NOMO-1 (cell line): ENCODE data around the gene HSPA6.
"Not testable (repeated sequence)": the region's sequence is repeated elsewhere in the genome, so short reads cannot be mapped to it uniquely, and the experiment has no call there.

ENCODE experiments used
- DNase-seq, 2 experiments: peaks; one replicate each; lab custom pipeline; 2025; ENCODE audit not compliant: unreplicated experiment in 2 of 2; lab: John Stamatoyannopoulos, UW

Gene HSPA6

DNA sequence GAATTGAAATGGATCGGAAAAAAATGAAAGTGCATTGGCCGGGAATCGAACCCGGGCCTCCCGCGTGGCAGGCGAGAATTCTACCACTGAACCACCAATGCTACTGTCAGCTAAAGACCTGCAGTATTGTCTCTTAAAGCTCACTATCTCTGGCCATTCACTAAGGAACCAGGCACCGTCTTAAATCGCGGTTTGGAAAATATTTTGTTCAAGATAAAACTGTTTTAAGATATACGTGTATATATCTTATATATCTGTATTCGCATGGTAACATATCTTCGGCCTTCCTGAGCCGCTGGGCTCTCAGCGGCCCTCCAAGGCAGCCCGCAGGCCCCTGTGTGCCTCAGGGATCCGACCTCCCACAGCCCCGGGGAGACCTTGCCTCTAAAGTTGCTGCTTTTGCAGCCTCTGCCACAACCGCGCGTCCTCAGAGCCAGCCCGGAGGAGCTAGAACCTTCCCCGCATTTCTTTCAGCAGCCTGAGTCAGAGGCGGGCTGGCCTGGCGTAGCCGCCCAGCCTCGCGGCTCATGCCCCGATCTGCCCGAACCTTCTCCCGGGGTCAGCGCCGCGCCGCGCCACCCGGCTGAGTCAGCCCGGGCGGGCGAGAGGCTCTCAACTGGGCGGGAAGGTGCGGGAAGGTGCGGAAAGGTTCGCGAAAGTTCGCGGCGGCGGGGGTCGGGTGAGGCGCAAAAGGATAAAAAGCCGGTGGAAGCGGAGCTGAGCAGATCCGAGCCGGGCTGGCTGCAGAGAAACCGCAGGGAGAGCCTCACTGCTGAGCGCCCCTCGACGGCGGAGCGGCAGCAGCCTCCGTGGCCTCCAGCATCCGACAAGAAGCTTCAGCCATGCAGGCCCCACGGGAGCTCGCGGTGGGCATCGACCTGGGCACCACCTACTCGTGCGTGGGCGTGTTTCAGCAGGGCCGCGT, at the start of gene HSPA6:
HSPA6 (plus strand) TSS at position 724 of the 925 bp plus-strand sequence; CDS start at position 843, 119 bp downstream.
- peak; percentile 63 to 67 for DNase-seq

DNA sequence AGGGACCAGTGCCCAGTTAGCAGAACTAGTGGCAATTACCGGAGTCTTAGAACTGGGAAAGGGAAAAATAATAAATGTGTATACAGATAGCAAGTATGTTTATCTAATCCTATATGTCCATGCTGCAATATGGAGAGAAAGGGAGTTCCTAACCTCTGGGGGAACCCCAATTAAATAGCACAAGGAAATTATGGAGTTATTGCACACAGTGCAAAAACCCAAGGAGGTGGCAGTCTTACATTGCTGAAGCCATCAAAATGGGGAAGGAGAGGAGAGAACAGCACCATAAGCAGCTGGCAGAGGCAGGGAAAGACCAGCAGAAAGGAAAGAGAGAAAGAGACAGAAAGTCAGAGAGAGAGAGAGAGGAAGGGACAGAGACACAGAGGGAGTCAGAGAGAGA, 46.6 kb upstream of the HSPA6 start:
- not testable (repeated sequence) for DNase-seq

DNA sequence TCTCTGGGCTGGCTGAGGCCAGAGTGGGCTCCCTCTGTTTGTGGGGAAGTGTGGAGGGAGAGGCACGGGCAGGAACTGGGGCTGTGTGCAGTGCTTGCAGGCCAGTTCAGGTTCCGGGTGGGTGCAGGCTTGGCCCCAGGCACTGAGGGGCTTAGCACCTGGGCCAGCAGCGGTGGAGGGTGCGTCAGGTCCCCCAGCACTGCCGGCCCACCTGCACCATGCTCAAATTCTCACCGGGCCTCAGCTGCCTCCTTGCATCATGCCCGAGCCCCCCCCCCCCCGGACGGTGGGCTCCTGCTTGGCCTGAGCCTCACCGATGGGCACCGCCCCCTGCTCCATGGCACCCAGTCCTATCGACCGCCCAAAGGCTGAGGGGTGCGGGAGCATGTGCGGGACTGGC, 45.4 kb upstream of the HSPA6 start:
- no peak for DNase-seq

DNA sequence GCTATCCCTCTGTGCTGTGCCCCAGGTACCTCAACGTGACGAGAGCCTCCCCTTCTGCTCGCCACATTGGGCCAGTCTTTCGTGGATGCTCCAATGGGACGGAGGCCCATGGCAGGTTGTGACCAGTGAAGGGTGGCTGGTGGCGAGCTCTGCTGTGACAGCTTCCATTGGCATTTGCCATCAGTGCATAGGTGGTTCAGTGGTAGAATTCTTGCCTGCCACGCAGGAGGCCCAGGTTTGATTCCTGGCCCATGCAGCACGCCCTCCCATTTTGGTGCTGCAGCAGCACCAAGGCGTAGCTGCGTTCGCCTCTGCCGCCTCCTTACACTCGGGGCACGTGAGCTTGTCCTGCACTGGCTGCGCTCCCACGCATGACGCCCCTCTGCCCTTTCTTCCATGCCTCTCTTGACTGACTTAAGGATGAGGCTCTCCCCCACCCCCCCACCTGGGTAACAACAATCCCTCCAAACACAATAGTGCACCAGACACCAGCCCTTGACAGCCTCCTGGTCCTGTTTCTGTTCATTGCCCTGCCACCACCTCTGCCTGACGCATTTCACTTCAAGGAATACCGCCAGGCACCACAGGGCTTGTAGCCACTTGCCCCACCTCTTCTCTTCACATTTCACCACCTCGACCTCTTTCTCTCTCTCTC, 43.8 kb upstream of the HSPA6 start:
- DNase-seq: no peak

DNA sequence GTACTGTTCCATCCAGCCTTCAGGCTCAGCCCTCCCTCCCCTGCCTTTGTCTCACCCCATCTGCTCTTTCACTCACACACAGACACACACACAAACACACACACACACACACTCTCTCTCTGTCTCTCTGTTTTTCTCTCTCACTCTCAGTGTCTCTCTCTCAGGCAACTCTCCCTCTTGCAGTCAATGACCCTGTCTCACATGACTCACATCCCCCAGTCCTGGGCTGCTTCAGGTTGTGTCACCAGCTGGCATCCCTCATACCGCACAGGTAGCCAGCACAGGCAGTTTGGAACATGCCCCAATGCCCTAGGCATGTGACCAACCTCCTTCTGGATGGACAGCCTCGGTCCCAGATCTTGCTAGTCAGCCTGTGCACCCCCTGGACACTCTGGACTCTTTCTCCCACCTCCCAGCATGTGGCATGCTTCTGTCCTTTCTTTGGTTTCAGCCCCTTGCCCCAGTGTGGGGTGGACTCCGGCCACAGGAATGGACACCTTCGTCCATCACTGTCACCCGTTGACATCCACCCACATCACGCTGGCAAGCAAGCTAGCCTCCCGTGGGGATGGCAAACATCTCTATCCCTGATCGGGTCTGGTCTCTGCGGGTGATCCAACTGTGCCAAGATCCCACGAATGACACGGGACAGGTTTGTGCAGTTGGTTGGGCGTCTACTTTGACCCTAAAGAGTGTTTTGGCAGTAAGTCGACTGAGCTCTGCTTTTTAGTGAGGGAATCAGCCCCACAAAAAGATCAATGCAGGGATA, 42.5 kb upstream of the HSPA6 start:
- DNase-seq: no peak

DNA sequence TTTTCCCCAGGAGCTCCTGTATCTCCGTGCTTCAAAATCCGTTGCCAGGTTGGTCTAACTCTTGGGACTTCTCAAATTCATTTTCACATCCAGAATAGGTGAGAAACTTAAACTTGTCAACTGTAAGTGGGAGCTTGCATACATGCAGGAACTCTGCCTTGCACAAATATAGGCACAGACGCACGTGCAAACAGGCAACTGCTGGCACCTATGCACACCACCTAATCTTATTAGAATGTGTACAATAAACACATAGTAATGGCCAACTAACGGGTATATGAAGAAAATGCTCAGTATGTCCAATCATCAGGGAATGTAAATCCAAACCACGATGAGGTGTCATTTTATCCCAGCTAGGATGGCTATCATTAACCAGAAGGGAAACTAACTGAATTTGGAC, 41.7 kb upstream of the HSPA6 start:
- DNase-seq: no peak

DNA sequence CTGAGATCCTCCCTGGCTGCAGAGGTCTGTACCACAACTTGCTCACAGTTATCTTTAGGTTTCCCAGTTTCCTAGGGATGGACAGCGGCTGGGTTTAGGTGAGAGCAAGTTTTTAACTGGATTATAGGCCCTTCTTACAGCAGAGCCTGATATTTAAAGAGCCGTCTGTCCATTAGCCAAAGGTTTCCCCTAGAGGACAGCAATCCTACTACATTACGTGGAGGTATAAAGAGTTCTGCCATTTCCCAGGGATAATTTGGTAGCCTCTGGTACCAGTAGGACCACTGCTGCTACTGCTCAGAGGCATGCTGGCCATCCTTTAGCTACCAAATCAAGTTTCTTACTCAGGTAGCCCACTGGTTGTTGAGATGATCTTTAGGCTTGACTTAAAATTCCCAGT, 41.0 kb upstream of the HSPA6 start:
- no peak for DNase-seq

DNA sequence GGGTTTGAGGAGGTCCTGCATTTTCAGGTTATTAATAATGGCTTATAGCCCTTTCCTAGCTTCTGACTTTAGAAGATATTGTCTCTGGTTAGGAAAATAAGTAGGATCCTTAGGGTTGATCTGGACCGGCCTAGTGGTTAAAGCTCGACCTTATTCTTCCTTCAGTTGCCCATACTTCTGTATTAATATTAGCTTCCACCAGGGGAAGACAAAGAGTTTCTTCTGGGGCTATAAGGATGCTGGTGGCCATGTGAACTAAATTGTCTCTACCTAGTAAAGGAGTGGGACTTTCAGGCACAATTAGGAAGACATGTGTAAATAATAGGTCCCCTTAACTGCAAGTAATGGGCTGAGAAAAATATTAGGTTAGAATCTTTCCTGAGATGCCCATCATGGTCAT, 39.7 kb upstream of the HSPA6 start:
- DNase-seq: peak in 1 of 2 experiments; percentile 47

DNA sequence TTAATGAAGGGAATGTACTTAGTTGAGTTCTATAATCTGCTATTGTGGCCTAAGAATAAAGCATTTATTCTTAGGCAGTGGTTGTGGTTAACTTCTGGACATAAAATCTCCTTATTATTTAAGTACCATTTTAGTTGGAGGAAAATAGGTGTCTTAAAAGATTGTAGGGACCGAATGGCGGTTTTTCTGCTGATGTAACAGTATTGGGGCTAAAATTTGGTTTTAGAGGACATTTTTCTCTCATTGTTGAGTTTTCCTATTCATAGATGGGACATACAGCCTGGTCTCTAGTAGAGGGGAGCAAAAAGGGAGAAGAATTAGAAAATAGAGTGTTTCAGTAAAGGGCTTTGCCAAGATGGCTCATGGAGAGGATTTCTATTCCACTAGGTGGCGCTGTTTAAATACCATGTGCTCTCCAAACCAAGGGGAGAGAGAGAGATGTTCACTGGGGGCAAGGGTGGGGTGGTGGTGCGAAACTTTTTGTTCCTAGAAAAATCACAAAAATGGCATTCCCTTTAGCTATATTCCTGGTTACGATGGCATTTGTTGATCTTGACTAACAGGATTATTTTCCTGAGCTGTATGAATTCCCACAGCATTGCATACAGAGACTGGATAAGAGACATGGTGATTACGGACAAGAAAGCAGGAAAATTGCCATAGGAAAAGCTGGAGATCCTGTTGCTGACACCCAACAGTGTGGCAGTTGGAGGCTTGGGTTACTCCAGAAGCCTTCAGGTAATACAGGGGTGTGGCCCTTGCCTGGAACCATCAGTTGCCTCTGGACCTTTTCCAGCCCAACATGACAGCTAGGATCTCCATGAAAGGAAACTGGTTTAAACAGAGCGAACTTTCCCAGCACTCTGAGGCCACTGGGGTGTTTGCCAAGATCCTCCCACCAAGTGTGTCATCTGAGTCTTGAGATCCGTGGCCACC, 37.3 kb upstream of the HSPA6 start:
- peak; percentile 28 to 49 for DNase-seq

DNA sequence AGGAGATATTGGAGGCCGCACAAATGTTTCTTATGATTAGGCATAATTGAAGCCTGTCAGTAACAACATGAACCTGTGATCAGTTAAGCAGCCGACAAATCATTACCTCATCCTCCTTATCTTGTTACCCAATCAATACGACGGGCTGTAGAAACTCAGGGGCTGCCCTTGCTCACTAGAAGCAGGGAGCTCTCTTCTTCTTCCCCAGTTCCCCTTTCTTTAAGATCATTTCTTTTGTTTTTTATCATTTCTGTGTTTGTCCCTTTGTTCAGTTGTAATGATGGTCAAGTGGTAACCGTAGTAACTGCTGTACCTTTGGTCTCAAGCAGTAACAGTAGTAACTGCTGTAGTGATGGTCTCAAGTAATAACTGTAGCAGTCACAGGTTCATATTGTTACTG, 32.9 kb upstream of the HSPA6 start:
- DNase-seq: peak; percentile 59 to 92

DNA sequence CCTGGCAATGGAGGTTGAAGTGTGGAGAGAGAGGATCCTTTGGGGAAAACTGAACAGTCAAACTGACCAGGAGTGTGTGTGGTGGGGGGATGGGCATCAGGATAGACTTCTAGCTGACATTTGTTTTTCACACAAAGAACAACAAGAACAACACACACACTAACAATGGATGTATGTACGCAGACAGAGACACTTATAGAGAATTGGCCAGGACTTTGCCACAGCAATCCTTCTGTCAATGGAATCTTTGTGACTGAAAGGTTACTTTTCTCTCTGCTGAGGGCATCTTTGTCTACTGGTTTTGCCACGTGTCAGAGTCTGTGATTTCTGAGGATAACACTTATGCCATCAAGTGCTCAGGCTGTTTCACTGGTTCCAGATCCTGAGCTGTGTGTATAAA, 31.5 kb upstream of the HSPA6 start:
- no peak for DNase-seq

DNA sequence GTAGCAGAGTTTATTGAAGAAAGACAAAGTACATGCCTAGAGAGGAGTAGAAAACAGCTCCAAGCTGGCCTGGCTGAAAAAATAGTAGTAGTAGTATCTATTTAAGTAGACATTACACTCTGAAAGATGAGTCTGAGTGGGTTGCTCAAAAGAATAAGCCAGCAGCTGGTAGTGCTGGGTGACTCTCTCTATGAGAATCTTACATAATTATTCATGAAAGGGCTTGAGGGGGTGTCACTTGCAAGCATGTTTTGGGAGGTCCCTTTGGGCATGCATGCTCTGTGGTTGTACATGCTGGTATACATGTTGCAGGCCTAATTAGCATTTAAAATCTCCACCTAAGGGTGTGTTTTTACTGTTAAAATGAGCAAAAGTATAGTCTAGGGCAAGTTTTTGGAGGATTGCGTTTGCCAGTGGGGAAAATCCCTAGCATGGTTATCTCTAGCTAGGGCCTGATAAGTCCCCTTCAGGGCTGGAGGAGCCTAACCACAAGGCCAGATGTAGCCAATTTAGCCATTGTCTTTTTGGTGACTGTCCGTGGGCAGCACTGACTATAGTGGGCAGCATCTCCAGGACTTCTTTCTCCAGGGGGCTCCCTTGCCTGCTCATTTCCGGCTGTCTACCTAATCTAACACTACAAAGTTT, 30.1 kb upstream of the HSPA6 start:
- no peak for DNase-seq

DNA sequence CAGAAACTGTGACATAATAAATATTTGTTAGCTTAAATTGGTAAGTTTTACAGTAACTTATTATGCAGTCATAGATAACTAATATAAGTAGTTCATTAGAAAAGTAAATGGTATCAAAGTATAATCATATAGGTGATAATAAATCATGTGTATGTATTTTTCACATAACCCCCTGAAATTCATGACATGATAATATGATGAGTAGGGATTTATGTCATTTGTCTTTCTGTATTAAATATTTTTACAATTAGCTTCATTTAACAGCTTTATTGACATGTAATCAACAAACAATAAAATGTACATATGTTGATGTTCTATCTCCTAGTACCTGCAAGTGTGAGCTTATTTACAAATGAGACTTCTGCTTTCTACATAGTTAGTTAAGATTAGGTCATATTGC, 28.9 kb upstream of the HSPA6 start:
- DNase-seq: peak in 1 of 2 experiments; percentile 30

DNA sequence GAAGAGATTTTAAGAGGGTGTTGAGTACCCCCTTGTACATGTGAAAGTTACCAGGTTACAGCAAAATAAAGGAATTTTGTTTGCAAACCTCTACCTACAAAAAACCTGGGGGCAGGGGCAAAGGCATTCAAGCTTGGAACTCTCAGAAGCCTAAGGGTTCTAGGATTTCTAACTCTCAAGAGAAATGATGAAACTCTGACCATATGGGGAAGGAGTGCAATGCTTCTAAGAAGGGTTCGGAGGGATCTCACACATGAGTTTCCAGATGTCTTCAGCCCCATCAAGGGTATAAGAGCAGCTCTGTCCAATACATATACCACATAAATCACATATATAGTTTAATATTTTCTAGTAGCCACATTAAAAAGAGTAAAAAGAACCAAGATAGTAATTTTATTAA, 26.4 kb upstream of the HSPA6 start:
- peak in 1 of 2 experiments; percentile 21 for DNase-seq

DNA sequence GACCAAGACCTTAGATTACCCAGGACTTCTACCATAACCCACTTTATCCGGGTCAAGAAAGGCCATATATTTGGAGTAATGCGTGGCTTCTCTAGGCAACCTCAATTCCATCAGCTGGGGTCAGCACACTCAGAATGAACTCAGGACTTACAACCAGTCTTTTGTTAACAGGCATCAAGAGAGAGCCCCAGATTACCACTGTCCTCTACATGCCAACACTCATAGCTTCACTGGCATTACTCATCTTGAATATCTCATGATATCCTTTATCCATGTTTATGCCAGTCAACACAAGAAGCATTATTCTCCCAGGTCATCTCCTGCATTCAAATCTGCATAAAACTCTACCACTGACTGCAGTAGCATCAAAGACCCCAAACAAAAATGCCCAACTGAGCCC, 25.7 kb upstream of the HSPA6 start:
- no peak for DNase-seq

DNA sequence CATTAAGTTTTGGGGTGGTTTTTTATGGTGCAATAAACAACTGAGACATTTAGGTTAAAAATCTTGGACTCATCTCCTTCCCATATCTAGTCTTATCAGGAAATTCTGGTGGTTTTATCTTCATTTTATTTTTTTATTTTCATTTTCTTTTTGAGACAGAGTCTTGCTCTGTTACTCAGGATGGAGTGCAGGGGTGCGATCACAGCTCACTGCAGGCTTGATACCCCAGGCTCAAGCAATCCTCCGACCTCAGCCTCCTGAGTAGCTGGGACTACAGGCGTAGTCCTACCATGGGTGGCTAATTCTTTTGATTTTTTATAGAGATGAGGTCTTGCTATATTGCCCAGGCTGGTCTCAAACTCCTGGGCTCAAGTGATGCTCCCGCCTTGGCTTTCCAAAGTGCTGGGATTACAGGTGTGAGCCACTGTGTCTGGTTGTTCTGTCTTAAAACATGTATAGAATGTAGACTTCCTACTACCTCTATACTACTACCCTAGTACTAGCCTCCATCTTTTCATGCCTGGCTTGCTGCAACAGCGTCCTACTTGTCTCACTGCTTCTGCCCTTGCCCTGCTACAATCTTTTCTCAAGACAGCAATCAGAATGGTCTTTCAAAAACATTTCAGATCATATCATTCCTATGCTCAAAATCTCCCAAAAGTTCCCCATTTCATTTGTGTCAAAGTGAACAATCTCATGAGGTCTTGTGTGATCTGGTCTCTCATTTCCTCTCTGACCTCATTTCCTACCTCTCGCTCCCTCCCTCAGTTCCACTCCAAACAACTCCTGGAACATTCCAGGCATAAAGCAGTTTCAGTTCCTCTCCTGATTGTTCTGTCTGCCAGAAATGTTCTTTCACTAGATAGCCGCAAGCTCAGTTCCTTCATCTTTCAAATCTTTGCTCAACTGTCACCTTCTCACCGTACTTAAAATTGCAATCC, 25.0 kb upstream of the HSPA6 start:
- peak; percentile 66 to 89 for DNase-seq

DNA sequence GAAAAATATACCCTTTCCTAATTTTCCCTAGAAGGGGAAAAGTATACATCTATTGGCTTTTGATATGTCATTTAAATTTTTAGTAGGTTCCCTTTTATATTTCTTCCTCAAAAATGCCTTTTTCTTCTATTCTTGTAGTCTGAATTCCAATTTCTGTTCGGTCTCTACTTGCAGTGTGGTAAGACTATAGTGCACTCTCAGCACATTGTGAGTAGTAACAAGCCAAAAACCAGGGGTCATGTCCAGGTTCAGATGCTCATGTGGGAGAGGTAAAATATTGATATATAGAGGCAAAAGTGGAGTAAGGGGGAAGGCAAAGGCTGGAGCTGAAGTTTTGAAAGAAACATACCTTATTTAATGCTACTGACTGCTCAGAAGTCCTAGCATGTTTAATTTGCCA, 23.1 kb upstream of the HSPA6 start:
- DNase-seq: peak in 1 of 2 experiments; percentile 7

DNA sequence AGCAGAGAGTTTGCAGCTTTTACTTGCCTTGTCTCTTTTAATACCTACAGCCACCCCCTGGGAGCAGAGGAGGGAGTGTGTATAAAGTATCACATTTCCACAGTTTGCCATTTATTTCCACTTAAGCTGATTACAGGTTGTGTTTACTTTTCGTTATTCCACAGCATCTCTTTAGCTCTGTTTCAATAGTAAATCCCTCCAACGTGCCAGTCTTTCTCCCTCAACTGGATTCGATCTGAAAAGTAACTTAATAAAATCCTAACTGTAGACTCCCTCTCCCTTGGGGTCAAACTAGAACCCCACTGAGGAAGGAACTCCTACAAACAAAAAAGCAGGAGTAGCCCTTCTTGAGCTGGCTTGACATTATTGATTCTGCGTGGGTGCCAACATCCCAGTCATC, 22.2 kb upstream of the HSPA6 start:
- DNase-seq: no peak
